Activated CD8-positive, alpha-beta memory T cell treated with anti-CD3 and anti-CD28 coated beads, Interleukin-2, amount 50 U/mL, for 24 hours (primary cell): ENCODE measurements around the gene VCL.

Source experiments
- DNase-seq: peaks from one replicate; pipeline ENCODE4 v3.0.0-alpha.2; 2020; ENCODE audit errors: extremely low read depth

VCL gene

DNA sequence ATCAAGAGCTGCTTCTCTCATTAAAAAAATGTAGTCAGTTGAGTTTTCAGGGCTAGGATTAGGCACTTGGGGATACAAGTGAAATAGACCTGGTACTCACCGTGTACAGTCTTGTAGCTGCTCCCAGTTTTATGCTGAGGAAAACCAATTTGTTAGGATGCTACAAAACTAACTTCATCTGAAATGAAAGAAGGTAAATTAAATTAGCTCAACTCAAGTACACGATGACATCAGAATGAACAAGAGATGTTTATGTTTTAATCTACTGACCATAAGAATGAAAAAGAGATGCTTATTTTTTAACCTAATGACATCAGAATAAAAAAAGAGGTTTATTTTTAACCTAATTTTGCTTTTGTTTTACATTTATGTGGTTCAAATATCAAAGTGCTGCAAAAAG is 79.0 kb downstream of the VCL start:
- no peak for DNase-seq

DNA sequence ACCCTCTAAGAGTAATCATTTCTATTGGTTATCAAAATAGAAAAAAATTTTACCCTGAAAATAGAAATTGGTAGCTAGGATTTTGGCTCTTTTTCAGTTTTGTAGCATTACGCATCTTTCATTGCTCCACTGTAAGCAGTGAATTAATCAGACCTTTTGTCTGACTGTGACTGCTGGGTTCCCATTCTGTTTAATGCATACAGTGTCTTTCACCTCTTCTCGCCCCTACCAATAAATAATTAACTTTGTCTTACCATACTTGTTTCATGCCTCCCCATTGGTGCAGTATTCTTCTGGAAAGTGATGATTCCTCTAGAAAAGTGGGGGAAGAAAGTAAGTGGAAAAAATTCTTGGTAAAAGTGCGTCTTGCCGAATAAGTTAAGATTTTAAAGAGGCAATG is 79.5 kb downstream of the VCL start:
- DNase-seq = no peak

DNA sequence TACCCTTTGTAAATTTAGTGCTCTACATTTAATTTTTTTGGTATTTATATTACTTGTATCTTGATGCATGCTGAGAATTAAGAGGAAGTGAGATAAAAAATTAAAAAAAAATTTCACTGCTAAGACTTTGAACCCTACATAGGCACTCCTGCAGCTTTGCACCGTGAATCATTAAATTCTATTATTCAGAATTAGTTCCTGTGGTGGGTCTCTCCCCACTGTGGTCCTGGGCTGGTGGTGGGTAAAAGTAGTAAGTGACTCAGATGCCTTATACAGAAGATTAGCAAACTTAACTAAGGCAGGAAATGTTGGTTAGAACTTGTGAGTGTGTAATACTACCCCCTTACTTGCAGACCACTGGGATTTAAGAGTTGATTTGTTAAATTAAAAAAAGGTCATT is 80.1 kb downstream of the VCL start:
- DNase-seq = no peak

DNA sequence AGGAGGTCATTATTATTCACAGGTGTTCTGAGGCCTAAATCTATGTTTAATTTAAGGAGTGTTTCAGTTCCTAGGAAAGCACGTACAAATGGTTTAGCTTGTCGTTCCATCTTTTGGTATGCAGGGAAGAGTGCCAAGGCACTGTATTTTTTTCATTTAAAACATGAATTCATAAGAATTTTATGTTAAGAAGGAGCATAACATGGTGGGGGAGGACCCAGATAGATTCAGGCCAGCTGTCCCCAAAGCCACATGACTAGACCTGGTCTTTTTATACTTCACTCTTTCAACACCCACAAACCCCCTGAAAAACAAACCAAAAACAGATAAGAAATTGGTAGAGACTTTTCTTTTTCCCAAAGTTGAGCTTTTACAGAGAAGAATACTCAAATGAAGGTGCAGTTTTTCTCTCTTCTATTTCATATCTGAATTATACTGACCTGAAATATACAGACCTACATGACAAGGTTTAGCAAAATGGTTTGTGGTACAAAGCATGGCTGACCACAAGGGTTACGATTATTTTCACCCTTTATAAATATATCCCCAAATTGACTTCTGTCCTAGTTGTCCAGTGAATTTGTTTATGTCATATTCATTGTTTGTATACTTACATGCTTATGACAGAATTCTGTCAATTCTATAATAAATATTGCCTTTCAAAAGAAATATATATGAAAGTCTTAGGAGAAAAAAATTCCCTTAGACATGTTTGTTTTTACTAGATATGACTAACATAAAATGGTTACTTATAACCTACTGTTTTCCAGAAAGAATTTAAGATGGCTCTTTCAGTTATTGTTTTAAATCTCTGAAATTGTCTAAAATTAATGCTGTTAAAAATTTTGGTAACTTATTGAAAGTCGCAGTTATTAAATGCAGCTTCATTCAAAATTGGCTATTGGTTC is 81.4 kb downstream of the VCL start:
- no peak for DNase-seq

DNA sequence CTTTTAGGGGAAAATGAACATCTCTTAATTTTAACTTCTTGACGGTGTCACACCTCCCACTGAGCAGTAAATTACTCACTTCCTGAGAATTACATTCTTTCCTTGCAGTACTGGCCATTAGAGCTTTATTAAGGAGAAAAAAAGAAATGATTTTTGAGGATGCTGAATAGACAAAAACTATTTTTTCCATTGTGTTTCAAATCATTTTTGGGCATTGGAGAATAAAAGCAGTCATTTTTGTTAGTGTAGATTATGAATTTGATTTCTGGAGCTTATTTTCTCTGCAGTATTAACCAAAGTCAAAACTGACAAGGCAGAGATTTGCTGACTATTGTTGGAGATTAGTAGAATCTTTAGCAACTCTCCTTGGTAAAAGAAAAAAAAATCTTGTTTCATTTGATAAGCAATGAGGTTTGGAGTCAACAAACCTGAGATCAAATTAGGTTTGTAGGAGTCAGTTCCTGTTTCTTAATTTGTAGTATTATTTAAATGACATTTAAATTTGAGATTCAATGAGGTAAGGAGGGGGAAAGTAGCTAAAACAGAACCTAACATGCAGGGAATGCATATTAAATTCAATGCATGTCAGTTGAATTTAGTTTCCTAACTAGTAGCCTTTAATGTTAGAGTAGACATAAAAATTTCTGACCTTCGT is 82.1 kb downstream of the VCL start:
- no peak for DNase-seq

DNA sequence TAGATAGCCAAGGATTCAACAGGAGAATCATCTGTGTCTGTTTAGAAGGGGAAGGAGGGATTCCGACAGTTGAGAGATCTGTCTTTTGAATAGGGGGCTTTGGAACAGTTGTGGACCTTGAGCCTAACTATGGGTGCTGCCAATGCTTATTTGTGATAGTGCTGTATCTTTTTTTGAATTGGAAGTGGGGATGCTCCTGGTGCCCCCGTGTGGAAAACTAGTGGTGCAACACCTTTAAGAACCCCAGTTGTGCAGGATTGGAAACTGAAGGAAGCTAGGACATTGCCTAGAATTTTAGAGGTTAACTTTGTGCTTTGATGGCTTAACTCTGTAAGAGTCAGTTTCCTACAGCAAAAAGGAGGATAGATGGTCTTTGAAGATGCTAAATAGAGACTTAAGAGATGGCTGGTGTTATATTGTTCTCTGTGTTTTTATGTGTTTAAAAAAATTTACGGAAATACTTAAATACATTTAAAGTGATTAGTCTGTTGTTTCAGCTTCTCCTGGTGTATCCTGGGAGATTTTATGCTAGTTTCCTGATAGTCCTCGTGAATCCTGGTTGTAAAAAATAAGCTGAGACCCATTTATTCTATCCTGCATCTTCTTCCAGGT is 83.4 kb downstream of the VCL start:
- DNase-seq = no peak

DNA sequence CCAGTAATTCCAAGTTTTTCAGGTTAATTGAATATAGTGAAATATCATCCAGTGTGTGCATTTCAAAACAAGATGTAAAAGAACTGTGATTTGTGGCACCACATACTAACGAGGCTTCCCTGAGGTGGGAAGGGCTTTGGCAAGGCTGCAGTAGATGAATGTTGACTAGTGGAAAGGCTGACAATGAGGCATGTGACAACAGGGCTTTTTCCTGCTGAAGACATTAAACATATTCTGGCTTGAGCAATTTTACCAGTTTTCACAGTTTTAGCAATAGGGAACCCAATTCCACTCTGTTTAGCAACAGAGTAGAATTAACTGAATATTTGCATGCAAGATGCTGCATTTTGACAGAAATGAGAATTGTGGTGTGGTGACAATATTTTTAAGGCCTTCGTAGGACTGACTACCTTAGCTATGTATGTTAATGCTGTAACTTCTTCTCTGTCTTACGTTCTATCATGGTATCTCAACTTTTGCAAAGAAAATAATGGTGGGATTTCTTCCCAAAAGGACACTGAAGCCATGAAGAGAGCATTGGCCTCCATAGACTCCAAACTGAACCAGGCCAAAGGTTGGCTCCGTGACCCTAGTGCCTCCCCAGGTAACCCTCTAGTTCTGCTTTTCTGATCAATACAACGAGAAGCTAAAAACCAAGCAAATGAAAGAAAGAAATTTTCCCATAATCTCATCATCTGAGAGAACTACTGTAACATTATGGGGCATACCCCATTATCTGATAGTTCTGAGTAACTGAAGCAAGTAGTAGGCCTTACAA is 84.2 kb downstream of the VCL start:
- DNase-seq = no peak

DNA sequence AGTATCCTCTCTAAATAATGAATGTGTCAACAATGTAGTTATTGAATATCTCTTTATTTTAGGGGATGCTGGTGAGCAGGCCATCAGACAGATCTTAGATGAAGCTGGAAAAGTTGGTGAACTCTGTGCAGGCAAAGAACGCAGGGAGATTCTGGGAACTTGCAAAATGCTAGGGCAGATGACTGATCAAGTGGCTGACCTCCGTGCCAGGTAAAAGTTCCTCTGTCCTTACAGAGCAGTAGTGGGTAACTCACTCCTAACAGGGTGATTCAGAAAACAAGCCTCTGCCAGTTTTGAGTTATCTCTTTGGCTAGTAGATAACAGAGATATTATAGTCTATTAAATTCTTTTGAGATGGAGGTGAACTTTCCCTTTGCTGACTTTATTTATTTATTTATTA is 85.4 kb downstream of the VCL start:
- no peak for DNase-seq

DNA sequence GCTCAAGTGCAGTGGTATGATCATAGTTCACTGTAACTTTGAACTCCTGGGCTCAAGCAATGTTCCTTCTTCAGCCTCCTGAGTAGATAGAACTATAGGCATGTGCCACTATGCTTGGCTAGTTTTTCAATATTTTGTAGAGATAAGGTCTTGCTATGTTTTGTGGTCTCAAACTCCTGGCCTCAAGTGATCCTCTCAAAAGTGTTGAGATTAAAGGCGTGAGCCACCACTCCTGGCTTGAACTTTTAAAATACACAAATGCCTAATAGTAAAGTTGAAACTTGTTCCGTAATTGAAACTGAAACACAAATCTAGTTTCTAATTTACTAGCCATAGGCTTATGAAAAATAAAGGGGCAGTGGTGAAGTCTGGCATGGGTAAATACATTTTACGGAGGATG is 87.0 kb downstream of the VCL start:
- no peak for DNase-seq

DNA sequence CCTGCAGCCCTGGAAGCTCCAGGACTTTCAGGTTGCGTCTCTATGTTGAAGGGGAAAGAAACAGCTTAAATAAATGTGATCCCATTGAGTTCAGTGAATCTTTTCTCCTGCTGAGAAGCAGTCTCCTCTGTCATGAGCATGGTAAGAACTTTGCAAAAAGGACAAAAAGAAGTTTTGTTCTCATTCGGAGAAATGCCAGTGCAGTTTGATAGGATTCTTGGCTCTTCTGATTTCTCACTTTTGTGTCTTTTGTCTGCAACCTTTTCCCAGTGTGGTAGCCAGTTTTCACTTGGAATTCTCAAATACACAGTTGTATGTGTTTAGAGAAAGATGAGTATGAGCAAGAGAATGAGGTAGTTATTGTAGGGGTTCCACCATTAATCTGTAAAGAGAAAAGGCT is 88.4 kb downstream of the VCL start:
- no peak for DNase-seq

DNA sequence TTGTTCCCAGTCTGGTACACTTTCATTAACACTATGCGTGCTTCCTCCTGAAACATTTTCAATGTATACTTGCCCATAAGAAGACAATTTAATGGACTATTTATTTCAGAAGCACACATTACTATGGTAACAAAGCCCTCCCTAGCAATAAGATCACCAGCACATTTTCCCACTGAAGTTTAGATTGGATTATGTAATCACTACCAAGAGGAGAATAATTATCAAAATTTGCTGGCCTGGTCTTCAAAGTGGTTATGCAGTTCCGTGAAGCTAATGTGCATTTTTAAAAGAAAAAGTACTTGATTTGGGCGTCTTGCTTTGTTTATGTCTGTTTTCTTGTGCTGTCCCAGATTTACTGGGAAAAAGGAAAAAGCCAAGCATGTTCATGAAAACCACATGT is 90.8 kb downstream of the VCL start:
- DNase-seq = no peak

DNA sequence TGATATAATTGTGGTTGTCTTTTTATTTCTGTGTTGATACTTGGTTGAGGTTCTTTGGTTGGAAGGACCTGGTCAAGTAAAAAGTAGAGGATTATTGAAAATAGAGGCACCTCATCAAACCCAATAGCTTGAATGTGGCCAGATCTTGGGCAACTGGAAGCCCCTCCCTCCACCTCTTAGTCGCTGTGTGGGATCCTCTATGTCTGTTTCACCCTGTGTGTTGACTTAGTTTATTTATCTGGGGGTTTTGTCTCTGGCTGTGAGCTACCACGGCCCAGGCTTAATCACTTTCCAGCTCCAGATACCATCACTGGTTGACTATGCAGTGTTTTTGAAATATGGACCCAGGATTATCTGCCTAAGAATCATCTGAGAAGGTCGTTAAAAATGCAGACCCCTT is 94.5 kb downstream of the VCL start:
- no peak for DNase-seq

DNA sequence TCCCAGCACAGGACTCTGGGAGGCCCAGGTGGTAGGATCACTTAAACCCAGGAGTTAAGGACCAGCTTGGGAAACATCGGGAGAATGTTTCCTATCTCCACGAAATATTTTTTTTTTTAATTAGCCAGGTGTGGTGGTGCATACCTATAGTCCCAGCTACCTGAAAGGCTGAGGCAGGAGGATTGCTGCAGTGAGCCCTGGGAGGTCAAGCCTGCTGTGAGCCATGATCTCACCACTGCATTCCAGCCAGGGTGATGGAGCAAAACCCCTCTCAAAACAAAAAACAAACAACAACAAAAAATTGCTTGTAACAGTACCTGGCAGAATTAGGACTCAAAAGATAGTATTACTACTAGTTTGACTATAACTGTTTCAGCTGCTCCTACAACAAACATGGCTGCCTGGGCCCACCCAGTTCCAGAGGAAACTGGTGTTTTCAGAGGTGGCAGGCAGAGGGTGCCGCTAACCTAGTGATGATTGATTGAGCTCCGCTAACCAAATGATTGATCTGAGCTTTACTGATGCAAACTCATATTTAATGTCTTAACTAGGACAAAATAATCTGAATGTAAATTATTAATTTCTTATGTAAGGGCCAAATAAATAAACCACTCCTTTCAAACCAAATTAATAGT is 95.7 kb downstream of the VCL start:
- no peak for DNase-seq

DNA sequence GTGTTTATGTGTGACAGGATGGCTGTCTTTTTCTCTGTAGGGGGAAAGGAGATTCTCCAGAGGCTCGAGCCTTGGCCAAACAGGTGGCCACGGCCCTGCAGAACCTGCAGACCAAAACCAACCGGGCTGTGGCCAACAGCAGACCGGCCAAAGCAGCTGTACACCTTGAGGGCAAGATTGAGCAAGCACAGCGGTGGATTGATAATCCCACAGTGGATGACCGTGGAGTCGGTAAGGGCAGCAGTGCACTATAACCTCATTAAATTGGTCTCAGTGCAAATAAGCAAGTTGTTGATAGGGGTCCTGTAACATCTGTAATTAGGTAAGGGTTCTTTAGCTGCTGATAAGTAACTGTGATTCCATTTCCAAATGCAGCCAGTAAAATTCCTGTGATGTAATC is 96.3 kb downstream of the VCL start:
- no peak for DNase-seq

DNA sequence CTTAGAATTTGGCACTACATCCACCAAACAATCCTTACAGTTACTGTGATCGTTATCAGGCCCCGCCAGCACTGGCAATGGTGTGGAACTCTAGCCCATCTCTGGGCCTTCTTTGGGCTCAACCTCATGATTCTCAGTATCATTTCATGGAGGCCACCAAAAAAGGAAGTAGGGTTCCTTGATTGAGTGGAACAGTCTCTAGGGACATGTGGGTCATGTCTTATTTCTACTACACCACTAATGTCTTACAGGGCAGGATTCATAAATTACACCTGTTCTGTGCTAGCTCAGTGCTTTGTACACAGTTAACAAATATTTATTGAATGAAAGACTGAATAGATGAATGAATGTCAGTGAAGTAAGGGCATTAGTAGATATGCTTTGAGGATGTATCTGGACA is 98.9 kb downstream of the VCL start:
- DNase-seq = no peak

DNA sequence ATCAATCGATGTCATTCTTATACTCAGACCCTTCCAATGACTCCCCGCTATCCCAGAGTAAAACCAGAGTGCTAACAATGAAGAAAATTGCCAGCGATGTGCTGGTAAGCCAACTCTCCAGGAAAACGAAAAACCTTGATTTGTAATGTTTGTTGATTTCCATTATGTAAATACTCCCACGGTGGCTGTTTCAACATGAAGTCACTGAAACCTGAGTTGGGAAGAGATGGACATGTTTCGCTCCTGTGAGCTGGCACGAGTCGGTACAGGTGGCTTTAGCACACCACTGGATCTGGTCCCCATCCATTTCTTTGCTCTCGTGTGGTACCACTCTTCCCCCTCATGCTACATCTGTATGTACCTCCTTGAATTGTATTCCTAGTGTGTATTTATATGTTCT is 99.9 kb downstream of the VCL start:
- DNase-seq = no peak

DNA sequence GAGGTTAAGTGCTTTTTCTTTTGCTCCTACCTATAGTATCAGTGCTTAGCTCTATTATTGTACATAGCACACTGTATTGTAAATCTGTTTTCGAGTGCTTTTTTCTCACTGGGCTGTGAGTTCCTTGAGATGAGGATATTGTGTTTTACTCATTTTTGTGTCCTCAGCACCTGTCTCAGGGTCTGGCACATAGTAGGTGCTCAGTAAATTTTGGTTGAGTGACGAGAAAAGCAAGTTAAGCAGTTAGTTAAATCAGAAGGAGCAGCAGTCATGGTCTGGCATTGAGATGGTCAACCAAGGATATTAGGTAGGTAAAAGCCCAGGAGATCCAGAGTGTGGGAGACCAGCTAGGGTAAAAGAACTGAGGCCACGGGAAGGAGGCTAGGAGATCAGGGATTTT is 101.5 kb downstream of the VCL start:
- DNase-seq = no peak

DNA sequence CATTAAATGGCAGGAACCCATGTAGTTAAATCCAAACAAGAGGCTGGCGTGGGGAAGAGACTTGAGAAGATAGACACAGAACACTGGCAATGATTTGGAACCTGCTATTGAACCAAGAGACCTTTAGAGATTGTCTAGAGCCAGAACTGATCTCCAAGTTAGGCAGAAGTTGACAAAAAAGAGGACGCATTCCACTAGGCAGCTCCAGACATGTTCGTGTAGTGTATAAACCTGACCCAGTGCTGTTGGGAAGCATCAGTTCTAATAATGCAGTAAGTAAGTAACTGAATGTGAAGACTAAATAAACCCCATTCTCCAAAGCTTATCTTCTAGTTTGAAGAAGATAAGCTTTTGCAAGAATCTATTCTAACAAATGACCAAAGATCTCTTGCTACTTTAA is 101.9 kb downstream of the VCL start:
- no peak for DNase-seq

DNA sequence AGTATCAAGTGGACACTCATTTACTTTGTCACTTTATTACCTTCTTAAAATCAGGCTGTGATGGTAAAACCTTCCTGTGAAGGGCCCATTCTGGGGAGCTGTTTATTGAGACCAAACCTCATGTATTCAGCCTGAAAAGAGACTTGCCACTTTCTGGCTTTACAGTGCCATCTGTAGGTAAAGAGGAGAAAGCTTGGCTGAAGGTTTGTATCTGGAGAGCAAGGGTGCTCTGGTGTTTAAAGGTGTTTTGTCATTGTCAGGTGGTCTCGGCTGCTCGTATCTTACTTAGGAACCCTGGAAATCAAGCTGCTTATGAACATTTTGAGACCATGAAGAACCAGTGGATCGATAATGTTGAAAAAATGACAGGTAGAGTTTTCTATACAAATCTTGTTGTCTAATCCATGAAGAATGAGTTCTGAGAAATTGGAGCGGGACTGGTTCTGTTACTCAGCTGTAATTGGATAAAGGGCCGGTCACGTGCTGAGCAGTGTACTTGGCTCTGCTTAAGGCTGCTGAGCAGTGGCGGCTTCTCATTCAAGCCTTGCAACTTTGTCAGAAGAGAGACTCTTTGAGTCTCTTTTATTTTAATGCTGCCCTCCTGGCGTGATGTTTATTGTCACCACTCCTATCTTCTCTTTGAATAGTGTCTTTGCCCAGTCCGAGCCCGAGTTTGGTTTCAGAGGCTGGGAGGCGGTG is 105.8 kb downstream of the VCL start:
- no peak for DNase-seq

DNA sequence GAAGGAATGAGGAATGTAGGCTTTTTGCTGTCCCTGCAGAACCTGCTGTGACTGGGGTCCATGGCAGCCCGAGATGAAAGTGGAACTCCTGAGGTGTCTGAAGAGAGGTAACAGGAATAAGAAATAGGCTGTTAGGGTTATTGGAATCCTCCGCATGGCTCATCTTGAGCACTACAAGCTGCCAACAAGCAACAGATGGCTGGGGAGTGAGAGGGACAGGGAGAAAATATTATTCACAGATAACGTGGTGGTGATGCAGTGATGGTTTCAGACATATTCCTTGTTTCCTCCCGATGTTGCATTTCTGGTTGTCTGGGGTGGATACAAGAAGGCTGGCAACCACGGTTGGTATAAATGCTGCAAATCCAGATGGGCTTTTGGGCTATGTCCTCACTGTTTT is 106.6 kb downstream of the VCL start:
- no peak for DNase-seq

DNA sequence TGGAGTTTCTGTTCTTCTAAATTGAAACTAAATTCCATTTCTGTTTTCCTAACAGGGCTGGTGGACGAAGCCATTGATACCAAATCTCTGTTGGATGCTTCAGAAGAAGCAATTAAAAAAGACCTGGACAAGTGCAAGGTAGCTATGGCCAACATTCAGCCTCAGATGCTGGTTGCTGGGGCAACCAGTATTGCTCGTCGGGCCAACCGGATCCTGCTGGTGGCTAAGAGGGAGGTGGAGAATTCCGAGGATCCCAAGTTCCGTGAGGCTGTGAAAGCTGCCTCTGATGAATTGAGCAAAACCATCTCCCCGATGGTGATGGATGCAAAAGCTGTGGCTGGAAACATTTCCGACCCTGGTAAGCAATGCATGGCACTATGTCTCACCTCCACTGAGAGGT is 107.1 kb downstream of the VCL start:
- DNase-seq = no peak
